ENCODE data around the gene SH2D1B.

DNA sequence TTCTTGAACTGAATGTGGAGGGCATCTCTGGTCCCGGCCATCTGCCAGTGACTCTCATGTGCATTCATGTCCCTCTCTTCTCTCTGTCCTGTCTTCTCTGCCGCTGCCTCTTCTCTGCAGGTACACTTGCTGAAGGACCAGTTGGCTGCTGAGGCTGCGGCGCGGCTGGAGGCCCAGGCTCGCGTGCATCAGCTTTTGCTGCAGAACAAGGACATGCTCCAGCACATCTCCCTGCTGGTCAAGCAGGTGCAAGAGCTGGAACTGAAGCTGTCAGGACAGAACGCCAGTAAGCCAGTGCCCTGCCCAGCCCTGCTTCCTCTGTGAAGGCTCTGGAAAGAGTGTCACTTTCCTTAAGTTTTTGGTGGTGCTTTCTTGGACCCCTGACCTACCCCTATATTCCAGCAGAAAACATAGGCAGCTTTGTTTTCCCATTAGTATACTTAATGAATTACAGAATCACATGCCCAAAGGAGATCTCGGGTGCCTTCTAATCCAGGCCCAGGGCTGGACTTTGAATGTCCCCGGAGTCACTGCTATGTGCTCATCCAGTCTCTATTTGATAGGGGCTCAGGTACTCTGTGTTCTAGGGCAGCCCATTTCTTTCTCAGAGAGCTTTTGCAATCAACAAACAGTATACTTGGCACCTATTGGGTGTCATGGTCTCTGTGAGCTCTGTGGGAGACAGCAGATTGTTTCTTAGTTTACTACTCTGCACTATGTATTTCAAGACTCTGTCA is 46.5 kb downstream of the SH2D1B start:
- TF ChIP-seq, protein P1, sequence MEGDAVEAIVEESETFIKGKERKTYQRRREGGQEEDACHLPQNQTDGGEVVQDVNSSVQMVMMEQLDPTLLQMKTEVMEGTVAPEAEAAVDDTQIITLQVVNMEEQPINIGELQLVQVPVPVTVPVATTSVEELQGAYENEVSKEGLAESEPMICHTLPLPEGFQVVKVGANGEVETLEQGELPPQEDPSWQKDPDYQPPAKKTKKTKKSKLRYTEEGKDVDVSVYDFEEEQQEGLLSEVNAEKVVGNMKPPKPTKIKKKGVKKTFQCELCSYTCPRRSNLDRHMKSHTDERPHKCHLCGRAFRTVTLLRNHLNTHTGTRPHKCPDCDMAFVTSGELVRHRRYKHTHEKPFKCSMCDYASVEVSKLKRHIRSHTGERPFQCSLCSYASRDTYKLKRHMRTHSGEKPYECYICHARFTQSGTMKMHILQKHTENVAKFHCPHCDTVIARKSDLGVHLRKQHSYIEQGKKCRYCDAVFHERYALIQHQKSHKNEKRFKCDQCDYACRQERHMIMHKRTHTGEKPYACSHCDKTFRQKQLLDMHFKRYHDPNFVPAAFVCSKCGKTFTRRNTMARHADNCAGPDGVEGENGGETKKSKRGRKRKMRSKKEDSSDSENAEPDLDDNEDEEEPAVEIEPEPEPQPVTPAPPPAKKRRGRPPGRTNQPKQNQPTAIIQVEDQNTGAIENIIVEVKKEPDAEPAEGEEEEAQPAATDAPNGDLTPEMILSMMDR (IDR thresholded peaks at IDR 0.05; ENCODE audit: low read depth, low read length, missing input control), result no peak
- TF ChIP-seq SP1 (IDR thresholded peaks at IDR 0.05) (peak; percentile 100), HNF4G (IDR thresholded peaks at IDR 0.05) (peak; percentile 91), GABPA (IDR thresholded peaks at IDR 0.05 in 1 of 2, conservative IDR thresholded peaks at IDR 0.05 in 1 of 2) (no peak), RAD21 (IDR thresholded peaks at IDR 0.05) (peak; percentile 21 to 49), EGR1 (IDR thresholded peaks at IDR 0.05; ENCODE audit: low read depth in 2 of 2) (peak in 1 of 2 donors; percentile 62), TAF1 (conservative IDR thresholded peaks at IDR 0.05) (no peak), RXRA (IDR thresholded peaks at IDR 0.05) (peak; percentile 96), YY1 (IDR thresholded peaks at IDR 0.05) (no peak)
- TF ChIP-seq, protein P2, sequence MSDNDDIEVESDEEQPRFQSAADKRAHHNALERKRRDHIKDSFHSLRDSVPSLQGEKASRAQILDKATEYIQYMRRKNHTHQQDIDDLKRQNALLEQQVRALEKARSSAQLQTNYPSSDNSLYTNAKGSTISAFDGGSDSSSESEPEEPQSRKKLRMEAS (IDR thresholded peaks at IDR 0.05), result peak; percentile 89
- TF ChIP-seq, protein P3, sequence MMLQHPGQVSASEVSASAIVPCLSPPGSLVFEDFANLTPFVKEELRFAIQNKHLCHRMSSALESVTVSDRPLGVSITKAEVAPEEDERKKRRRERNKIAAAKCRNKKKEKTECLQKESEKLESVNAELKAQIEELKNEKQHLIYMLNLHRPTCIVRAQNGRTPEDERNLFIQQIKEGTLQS (IDR thresholded peaks at IDR 0.05), result peak; percentile 85
